ENCODE results near the gene ACACA.

GRCh38 chr17:37045351-37045922 lies 361.2 kb downstream of the ACACA start:
- TF ChIP-seq, protein P1, sequence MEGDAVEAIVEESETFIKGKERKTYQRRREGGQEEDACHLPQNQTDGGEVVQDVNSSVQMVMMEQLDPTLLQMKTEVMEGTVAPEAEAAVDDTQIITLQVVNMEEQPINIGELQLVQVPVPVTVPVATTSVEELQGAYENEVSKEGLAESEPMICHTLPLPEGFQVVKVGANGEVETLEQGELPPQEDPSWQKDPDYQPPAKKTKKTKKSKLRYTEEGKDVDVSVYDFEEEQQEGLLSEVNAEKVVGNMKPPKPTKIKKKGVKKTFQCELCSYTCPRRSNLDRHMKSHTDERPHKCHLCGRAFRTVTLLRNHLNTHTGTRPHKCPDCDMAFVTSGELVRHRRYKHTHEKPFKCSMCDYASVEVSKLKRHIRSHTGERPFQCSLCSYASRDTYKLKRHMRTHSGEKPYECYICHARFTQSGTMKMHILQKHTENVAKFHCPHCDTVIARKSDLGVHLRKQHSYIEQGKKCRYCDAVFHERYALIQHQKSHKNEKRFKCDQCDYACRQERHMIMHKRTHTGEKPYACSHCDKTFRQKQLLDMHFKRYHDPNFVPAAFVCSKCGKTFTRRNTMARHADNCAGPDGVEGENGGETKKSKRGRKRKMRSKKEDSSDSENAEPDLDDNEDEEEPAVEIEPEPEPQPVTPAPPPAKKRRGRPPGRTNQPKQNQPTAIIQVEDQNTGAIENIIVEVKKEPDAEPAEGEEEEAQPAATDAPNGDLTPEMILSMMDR (conservative IDR thresholded peaks at IDR 0.05 in 1 of 2, IDR thresholded peaks at IDR 0.05 in 1 of 2; ENCODE audit: low read depth in 1 of 2, low read length in 2 of 2) = no peak
- no peak for TF ChIP-seq EZH2 (IDR thresholded peaks at IDR 0.05; ENCODE audit: low read length, missing control alignments)

Data from fibroblast of lung (primary cell).